Muscle of arm (tissue), 12 donors: ENCODE data around the gene SDK2. TPM values are rescaled to one million over a fixed set of nuclear protein-coding genes. Genes with fewer than 3 reads are reported as not detected.

Experiments
- DNase-seq: peaks from one replicate; pipeline ENCODE4 v3.0.0-alpha.2; 2013
- polyA plus RNA-seq, 12 donors: library from polyadenylated mRNA; unstranded; fragments of 120-200 nt; gene quantifications; one replicate each; pipeline ENCODE4 v1.2.1, GENCODE V29; 2013; ENCODE audit not compliant: insufficient read length in 12 of 12

SDK2 gene
- polyA plus RNA-seq, 12 donors, result 14.0 to 38.3 (median 28.7) TPM

GRCh38 chr17:73613271-73614233 is 30.7 kb downstream of the SDK2 start:
- DNase-seq, result peak; percentile 33

GRCh38 chr17:73612031-73612472 is 32.2 kb downstream of the SDK2 start:
- no peak for DNase-seq

- no peak for DNase-seq
Observed at GRCh38 chr17:73611630-73612029, 32.6 kb downstream of the SDK2 start.

GRCh38 chr17:73610331-73610911 is 33.8 kb downstream of the SDK2 start:
- no peak for DNase-seq

- no peak for DNase-seq
Observed at GRCh38 chr17:73609758-73610157, 34.5 kb downstream of the SDK2 start.

GRCh38 chr17:73609060-73609459 is 35.2 kb downstream of the SDK2 start:
- DNase-seq, result no peak

GRCh38 chr17:73605444-73605843 is 38.8 kb downstream of the SDK2 start:
- DNase-seq, result no peak

- DNase-seq, result no peak
Observed at GRCh38 chr17:73604476-73604875, 39.8 kb downstream of the SDK2 start.

- DNase-seq, result no peak
Observed at GRCh38 chr17:73603971-73604370, 40.3 kb downstream of the SDK2 start.

- peak; percentile 53 for DNase-seq
Observed at GRCh38 chr17:73600103-73600871, 44.0 kb downstream of the SDK2 start.

- DNase-seq, result no peak
Observed at GRCh38 chr17:73599599-73599998, 44.6 kb downstream of the SDK2 start.

GRCh38 chr17:73598212-73598611 is 46.0 kb downstream of the SDK2 start:
- no peak for DNase-seq

GRCh38 chr17:73595931-73596330 is 48.3 kb downstream of the SDK2 start:
- DNase-seq, result no peak

GRCh38 chr17:73595479-73595878 is 48.8 kb downstream of the SDK2 start:
- peak; percentile 15 for DNase-seq

GRCh38 chr17:73595068-73595467 is 49.2 kb downstream of the SDK2 start:
- no peak for DNase-seq

GRCh38 chr17:73594598-73594997 is 49.6 kb downstream of the SDK2 start:
- DNase-seq, result no peak

- no peak for DNase-seq
Observed at GRCh38 chr17:73594025-73594424, 50.2 kb downstream of the SDK2 start.

GRCh38 chr17:73593249-73593965 is 50.8 kb downstream of the SDK2 start:
- DNase-seq, result no peak

GRCh38 chr17:73592501-73592961 is 51.7 kb downstream of the SDK2 start:
- no peak for DNase-seq

- DNase-seq, result no peak
Observed at GRCh38 chr17:73592079-73592415, 52.2 kb downstream of the SDK2 start.

- DNase-seq, result no peak
Observed at GRCh38 chr17:73591296-73592078, 52.8 kb downstream of the SDK2 start.
